Endothelial cell of umbilical vein (primary cell): Measurements from ENCODE around the gene DDR1. TPM values are rescaled to one million over a fixed set of nuclear protein-coding genes. Genes with fewer than 3 reads are reported as not detected.

ENCODE experiments used
- BruUV-seq: library from RNA; stranded (reverse); fragments of 400-500 nt; replicated peaks from 2 replicates; lab custom pipeline; 2021; lab: Mats Ljungman, UMichigan
- CTCF ChIA-PET: fragments of 300-600, 350-600 bp; sonication (Branson Sonifier 250); formaldehyde crosslinking; loops from one replicate; lab custom pipeline; 2021; ENCODE audit warnings: antibody characterized with exemption, inconsistent platforms; lab: Charles Lee
- POLR2A ChIA-PET: fragments of 300-600, 350-600 bp; sonication (Branson Sonifier 250); formaldehyde crosslinking; loops from one replicate; lab custom pipeline; 2021; ENCODE audit warnings: antibody characterized with exemption, inconsistent platforms; lab: Charles Lee
- DNase-seq: peaks from one replicate; pipeline ENCODE4 v3.0.0-alpha.2; 2011; ENCODE audit warnings: low read depth, low spot score
- FAIRE-seq: peaks from 2 replicates; lab custom pipeline; 2011; peaks lifted over from hg19 to GRCh38; lab: Jason Lieb, UNC
- H2AFZ ChIP-seq: 2 replicates; pipeline ENCODE4 v1.6.0; 2012; ENCODE audit warnings: low read depth, low read length, control low read depth, inconsistent platforms
- H3K27ac ChIP-seq: 2 replicates; pipeline ENCODE4 v1.5.1; 2011; ENCODE audit warnings: low read depth, mild to moderate bottlenecking, control low read depth, low read length, moderate library complexity; ENCODE audit not compliant: insufficient read depth
- H3K27me3 ChIP-seq, 2 experiments: 2 replicates each; pipeline versions ENCODE4 v1.6.0 to v1.6.1; 2011; ENCODE audit warnings: low read length in 2 of 2, mixed read lengths in 1 of 2; ENCODE audit not compliant: control insufficient read depth in 2 of 2, insufficient read depth in 2 of 2
- H3K36me3 ChIP-seq, 2 experiments: 2 replicates in 1 of 2; 3 replicates in 1 of 2; pipeline ENCODE4 v1.5.1; 2011; ENCODE audit warnings: low read length in 2 of 2, mild to moderate bottlenecking in 1 of 2, moderate library complexity in 1 of 2; ENCODE audit not compliant: control insufficient read depth in 2 of 2, insufficient read depth in 2 of 2; ENCODE audit errors: extremely low read depth in 1 of 2
- H3K4me1 ChIP-seq: 3 replicates; pipeline ENCODE4 v1.5.1; 2011; ENCODE audit warnings: mild to moderate bottlenecking, low read length; ENCODE audit not compliant: control insufficient read depth, insufficient read depth; ENCODE audit errors: extremely low read depth
- H3K4me2 ChIP-seq: 2 replicates; pipeline ENCODE4 v1.6.1; 2011; ENCODE audit warnings: low read length, control low read depth, mixed read lengths; ENCODE audit not compliant: insufficient read depth
- H3K4me3 ChIP-seq, 3 experiments: fragments of 200-600 bp in 1 of 3; sonication (generic), shearing (Covaris generic) in 1 of 3; replicated peaks in 1 of 3; 2 replicates each; pipeline ENCODE4 v1.5.1; 2011 to 2016; ENCODE audit warnings: control low read depth in 3 of 3, low read length in 3 of 3, mild to moderate bottlenecking in 2 of 3, inconsistent platforms in 1 of 3, low read depth in 1 of 3, moderate library complexity in 1 of 3; ENCODE audit not compliant: insufficient read depth in 1 of 3
- H3K79me2 ChIP-seq: 2 replicates; pipeline ENCODE4 v1.6.0; 2012; ENCODE audit warnings: low read length, inconsistent platforms; ENCODE audit not compliant: control insufficient read depth, insufficient read depth
- H3K9ac ChIP-seq: replicated peaks from 2 replicates; pipeline ENCODE3; 2011; ENCODE audit warnings: low read length, control low read depth; ENCODE audit not compliant: insufficient read depth; ENCODE audit errors: extremely low read depth
- H3K9me1 ChIP-seq: replicated peaks from 3 replicates; pipeline ENCODE4 v1.6.0; 2011; ENCODE audit warnings: mild to moderate bottlenecking, low read length; ENCODE audit not compliant: control insufficient read depth, insufficient read depth; ENCODE audit errors: extremely low read depth
- H3K9me3 ChIP-seq: replicated peaks from 2 replicates; pipeline ENCODE4 v1.5.1; 2012; ENCODE audit warnings: low read length, inconsistent platforms; ENCODE audit not compliant: control insufficient read depth, insufficient read depth
- H4K20me1 ChIP-seq: replicated peaks from 2 replicates; pipeline ENCODE3; 2011; ENCODE audit warnings: mild to moderate bottlenecking, low read length; ENCODE audit not compliant: control insufficient read depth, insufficient read depth; ENCODE audit errors: extremely low read depth
- CTCF ChIP-seq, 2 donors: IDR thresholded peaks; 1 replicate in 1 of 2; 2 replicates in 1 of 2; pipeline ENCODE4 v1.5.1; 2011; ENCODE audit warnings: low read length in 2 of 2, mild to moderate bottlenecking in 2 of 2, moderate library complexity in 2 of 2, control low read depth in 1 of 2, inconsistent platforms in 1 of 2, low read depth in 1 of 2; ENCODE audit not compliant: insufficient read depth in 1 of 2; ENCODE audit errors: extremely low read depth in 1 of 2
- EZH2 ChIP-seq: IDR thresholded peaks from 2 replicates; pipeline ENCODE4 v1.6.1; 2012; ENCODE audit warnings: borderline replicate concordance, low read depth, mild to moderate bottlenecking, moderate library complexity, low read length, inconsistent platforms; ENCODE audit not compliant: severe bottlenecking
- FOS ChIP-seq: IDR thresholded peaks from 2 replicates; pipeline ENCODE4 v1.6.1; 2011; ENCODE audit warnings: mild to moderate bottlenecking, low read length, moderate library complexity, borderline replicate concordance; ENCODE audit not compliant: insufficient read depth
- GATA2 ChIP-seq: IDR thresholded peaks from 2 replicates; pipeline ENCODE4 v1.7.0; 2011; ENCODE audit warnings: low read depth, mild to moderate bottlenecking, moderate library complexity, mixed read lengths, low read length; ENCODE audit not compliant: insufficient read length, insufficient read depth
- JUN ChIP-seq: IDR thresholded peaks from 2 replicates; pipeline ENCODE4 v1.6.1; 2011; ENCODE audit warnings: borderline replicate concordance, low read depth; ENCODE audit not compliant: insufficient read length, insufficient read depth
- MAX ChIP-seq: IDR thresholded peaks from 2 replicates; pipeline ENCODE4 v1.6.1; 2011; ENCODE audit not compliant: insufficient read depth, insufficient read length
- MYC ChIP-seq: IDR thresholded peaks from one replicate; pipeline ENCODE4 v1.6.1; 2011; ENCODE audit warnings: mild to moderate bottlenecking, low read depth, low read length
- POLR2A ChIP-seq: IDR thresholded peaks from 2 replicates; pipeline ENCODE4 v1.6.1; 2012; ENCODE audit warnings: low read depth, mild to moderate bottlenecking, control low read depth, low read length
- POLR2AphosphoS5 ChIP-seq: IDR thresholded peaks from 2 replicates; pipeline ENCODE4 v1.6.1; 2012; ENCODE audit warnings: low read depth, mild to moderate bottlenecking, control low read depth, low read length, moderate library complexity; ENCODE audit not compliant: insufficient read depth
- dilution Hi-C: fragments of 300-500 bp; cut with MboI; formaldehyde crosslinking; loops from one replicate; pipeline ENCODE4 v1.15.0; 2019; ENCODE audit warnings: low sequenced_read_pairs; ENCODE audit not compliant: extremely low pct_ligation_motif_present
- intact Hi-C: fragments of 100-400 bp; cut with micrococcal nuclease; formaldehyde crosslinking; loops from one replicate; pipeline ENCODE4 v1.10.0; 2022
- polyA plus RNA-seq, 4 experiments: library from polyadenylated mRNA; depleted of rRNA in 3 of 4; stranded (reverse) in 3 of 4; unstranded in 1 of 4; fragments of >200 nt; gene quantifications; 2 replicates each; pipeline versions ENCODE4 v1.2.1 to v1.2.3, GENCODE V29; 2011 to 2012; ENCODE audit warnings: missing spikeins in 1 of 4
- total RNA-seq: library from RNA; stranded (reverse); gene quantifications from 2 replicates; pipeline ENCODE4 v1.2.3, GENCODE V29; 2021

DDR1 gene
- total and polyA plus RNA-seq, 2 donors (not counting 3 experiments of a cell fraction or from before 2014, with no cell fraction given), result 8.8 to 22.9 TPM

GRCh38 chr6:30947231-30947630 is 62.9 kb downstream of the DDR1 start:
- CTCF ChIA-PET, result interaction anchor here (1.9 kb wide), 1 partner anchor 140 kb away, joined by 5 read pairs; no protein-coding TSS in a partner anchor
- no peaks in the 10 kb centered on the region for H3K79me2 ChIP-seq
- no peaks in the 10 kb centered on the region for H3K36me3 ChIP-seq
- FAIRE-seq, result no peak
- H3K4me3 ChIP-seq, result no peak overlapping the region
- TF ChIP-seq CTCF (IDR thresholded peaks at IDR 0.05; ENCODE audit: extremely low read depth in 1 of 2, insufficient read depth in 1 of 2, low read depth in 1 of 2, low read length in 2 of 2) (no peak), EZH2 (no peak), MAX (no peak), MYC (no peak), POLR2A (no peak), GATA2 (no peak), JUN (no peak), FOS (no peak), POLR2AphosphoS5 (no peak)
- no peak for DNase-seq
- no peak overlapping the region for H3K4me2 ChIP-seq
- H3K9me3 ChIP-seq, result no peaks in the 10 kb centered on the region
- no peaks in the 10 kb centered on the region for H3K9me1 ChIP-seq
- dilution Hi-C loops (no loop called here), intact Hi-C loops (no loop called here)
- H3K27ac ChIP-seq, result no peak overlapping the region
- BruUV-seq, result no TSS peak
- POLR2A ChIA-PET, result no interaction called here
- H3K9ac ChIP-seq, result no peak overlapping the region
- H3K4me1 ChIP-seq, result no peaks in the 10 kb centered on the region
- no peaks in the 10 kb centered on the region for H4K20me1 ChIP-seq
- H3K27me3 ChIP-seq, result peaks cover 10 to 21% of the 10 kb centered on the region in 2 experiments
- H2AFZ ChIP-seq, result no peak overlapping the region
